Renal cortex interstitium (tissue), 11 donors: ENCODE results near the gene RTP3. TPM values are rescaled to one million over a fixed set of nuclear protein-coding genes. Genes with fewer than 3 reads are reported as not detected.
"Not testable (repeated sequence)": the region's sequence is repeated elsewhere in the genome, so short reads cannot be mapped to it uniquely, and the experiment has no call there.

Experiments used
- DNase-seq, 11 donors: peaks; one replicate each; pipeline ENCODE4 v3.0.0-alpha.2; 2013; ENCODE audit warnings: low read depth in 9 of 11, low spot score in 4 of 11; ENCODE audit errors: extremely low read depth in 1 of 11
- polyA plus RNA-seq, 3 donors: library from polyadenylated mRNA; unstranded; fragments of 120-200 nt; gene quantifications; one replicate each; pipeline ENCODE4 v1.2.1, GENCODE V29; 2013; ENCODE audit not compliant: insufficient read length in 3 of 3

Gene RTP3
- polyA plus RNA-seq, 3 donors: not detected

GRCh38 chr3:46538803-46539442 is 41.1 kb downstream of the RTP3 start:
- DNase-seq: no peak

GRCh38 chr3:46539443-46540005 is 41.7 kb downstream of the RTP3 start:
- DNase-seq: no peak

- no peak for DNase-seq
These were observed 42.8 kb downstream of the RTP3 start for GRCh38 chr3:46540550-46540949.

- DNase-seq: no peak
These were observed 44.1 kb downstream of the RTP3 start for GRCh38 chr3:46541835-46542234.

- no peak for DNase-seq
These were observed 44.6 kb downstream of the RTP3 start for GRCh38 chr3:46542344-46542743.

- no peak for DNase-seq
These were observed 45.0 kb downstream of the RTP3 start for GRCh38 chr3:46542801-46543201.

- no peak for DNase-seq
These were observed 47.2 kb downstream of the RTP3 start for GRCh38 chr3:46544771-46545503.

GRCh38 chr3:46545818-46546630 is 48.2 kb downstream of the RTP3 start:
- no peak for DNase-seq

- DNase-seq: no peak
These were observed 49.2 kb downstream of the RTP3 start for GRCh38 chr3:46546896-46547440.

GRCh38 chr3:46548611-46549010 is 50.8 kb downstream of the RTP3 start:
- DNase-seq: not testable (repeated sequence)

- DNase-seq: no peak
These were observed 51.7 kb downstream of the RTP3 start for GRCh38 chr3:46549408-46549904.

- DNase-seq: no peak
These were observed 52.2 kb downstream of the RTP3 start for GRCh38 chr3:46549989-46550388.

Other genes with a start within 250 kb of the RTP3 start
- 1 to 10 TPM in 2 of 3 donors, under 1 TPM in 1; 0.73 to 1.9 (median 1.1) TPM for gene CCR2, start 143.9 kb upstream of the RTP3 start, polyA plus RNA-seq
- gene CCR5, start 127.0 kb upstream of the RTP3 start, polyA plus RNA-seq: under 1 TPM; 0.23 to 0.32 (median 0.32) TPM
- 1 to 10 TPM in 2 of 3 donors, under 1 TPM in 1; 0.91 to 1.0 (median 1.0) TPM for gene CCRL2, start 90.7 kb upstream of the RTP3 start, polyA plus RNA-seq
- 1 to 10 TPM; 2.9 to 3.4 (median 3.3) TPM for gene LTF, start 33.1 kb upstream of the RTP3 start, polyA plus RNA-seq
- gene LRRC2, start 68.3 kb downstream of the RTP3 start, polyA plus RNA-seq: 1 to 10 TPM; 1.7 to 2.4 (median 2.1) TPM
- under 1 TPM; 0.06 to 0.17 (median 0.14) TPM for gene FAM240A, start 114.5 kb downstream of the RTP3 start, polyA plus RNA-seq
- gene ALS2CL, start 195.7 kb downstream of the RTP3 start, polyA plus RNA-seq: 10 to 100 TPM; 11.9 to 22.4 (median 12.1) TPM
- gene TMIE, start 203.4 kb downstream of the RTP3 start, polyA plus RNA-seq: 1 to 10 TPM in 1 of 3 donors, under 1 TPM in 2; 0.70 to 1.0 (median 0.84) TPM
- gene PRSS50, start 219.9 kb downstream of the RTP3 start, polyA plus RNA-seq: 1 to 10 TPM; 2.9 to 4.8 (median 3.2) TPM